Fibroblast of skin of scalp (primary cell): Measurements from ENCODE around the gene STIM2.

Experiments
- DNase-seq: peaks from one replicate; pipeline ENCODE4 v3.0.0-alpha.2; 2013

The STIM2 gene

GRCh38 chr4:27048429-27049238, 188.0 kb downstream of the STIM2 start:
- DNase-seq: peak; percentile 23

GRCh38 chr4:27049239-27049829, 188.7 kb downstream of the STIM2 start:
- no peak for DNase-seq

GRCh38 chr4:27050731-27051130, 190.1 kb downstream of the STIM2 start:
- DNase-seq: no peak

- DNase-seq: no peak
These were observed 194.7 kb downstream of the STIM2 start for GRCh38 chr4:27055221-27055760.

- DNase-seq: no peak
These were observed 195.6 kb downstream of the STIM2 start for GRCh38 chr4:27056281-27056680.

GRCh38 chr4:27057053-27057452, 196.4 kb downstream of the STIM2 start:
- DNase-seq: no peak

GRCh38 chr4:27057662-27058061, 197.0 kb downstream of the STIM2 start:
- DNase-seq: peak; percentile 4

- DNase-seq: no peak
These were observed 198.3 kb downstream of the STIM2 start for GRCh38 chr4:27058819-27059406.

GRCh38 chr4:27059446-27059845, 198.8 kb downstream of the STIM2 start:
- DNase-seq: no peak

- no peak for DNase-seq
These were observed 201.6 kb downstream of the STIM2 start for GRCh38 chr4:27062256-27062655.

GRCh38 chr4:27066591-27066990, 205.9 kb downstream of the STIM2 start:
- no peak for DNase-seq

- no peak for DNase-seq
These were observed 207.7 kb downstream of the STIM2 start for GRCh38 chr4:27068151-27068867.
